ENCODE measurements around the gene DCAF6.

The DCAF6 gene

DNA sequence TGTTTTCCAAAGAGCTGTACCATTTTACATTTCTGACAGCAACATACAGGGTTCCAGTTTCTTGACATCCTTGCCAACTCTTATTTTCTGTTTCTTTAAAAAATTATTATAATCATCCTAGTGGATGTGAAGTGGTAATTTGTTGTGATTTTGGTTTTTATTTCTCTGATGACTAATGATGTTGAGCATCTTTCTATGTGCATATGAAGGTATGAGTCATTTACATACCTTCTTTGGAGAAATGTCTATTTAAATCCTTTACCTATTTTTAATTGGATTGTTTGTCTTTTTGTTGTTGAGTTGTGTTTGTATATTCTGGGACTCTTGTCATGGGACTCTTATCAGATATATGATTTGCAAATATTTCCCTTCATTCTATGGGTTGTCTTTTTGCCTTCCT lies 21.2 kb downstream of the DCAF6 start:
- DNase-seq (ENCODE audit: low read depth) = no peak

DNA sequence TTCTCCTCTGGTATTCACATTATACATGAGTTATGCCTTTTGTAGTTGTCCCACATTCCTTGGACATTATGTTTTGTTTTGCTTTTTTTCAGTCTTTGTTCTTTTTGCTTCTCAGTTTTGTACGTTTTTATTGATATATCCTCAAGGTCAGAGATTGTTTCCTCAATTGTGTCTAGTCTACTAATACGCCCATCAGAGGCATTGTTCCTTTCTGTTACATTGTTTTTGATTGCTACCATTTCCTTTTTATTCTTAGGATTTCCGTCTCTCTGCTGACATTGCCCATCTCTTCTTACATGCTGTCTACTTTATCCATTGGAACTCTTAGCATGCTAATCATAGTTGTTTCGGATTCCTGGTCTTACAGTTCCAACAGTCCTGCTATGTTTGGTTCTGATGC lies 28.2 kb downstream of the DCAF6 start:
- no peak for DNase-seq (ENCODE audit: low read depth)

DNA sequence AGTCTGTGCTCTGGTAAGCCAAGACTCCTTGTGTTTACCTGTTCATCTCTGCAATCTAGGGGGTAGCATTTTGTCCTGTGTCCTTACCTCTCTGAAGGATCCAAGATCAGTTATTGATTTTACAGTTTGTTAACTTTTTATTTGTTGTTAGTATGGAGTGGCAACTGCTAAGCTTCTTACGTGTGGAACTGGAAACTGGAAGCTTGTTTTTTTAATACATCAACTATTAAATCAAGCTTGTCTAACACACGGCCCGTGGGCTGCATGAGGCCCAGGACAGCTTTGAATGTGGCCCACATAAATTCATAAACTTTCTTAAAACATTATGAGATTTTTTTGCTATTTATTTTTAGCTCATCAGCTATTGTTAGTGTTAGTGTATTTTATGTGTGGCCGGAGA lies 29.6 kb downstream of the DCAF6 start:
- DNase-seq (ENCODE audit: low read depth) = no peak

- no peak for DNase-seq (ENCODE audit: low read depth)
Measured at GRCh38 chr1:167968569-167968968, 32.1 kb downstream of the DCAF6 start.

GRCh38 chr1:167973832-167974231 lies 37.3 kb downstream of the DCAF6 start:
- no peak for DNase-seq (ENCODE audit: low read depth)

GRCh38 chr1:167974698-167975097 lies 38.2 kb downstream of the DCAF6 start:
- DNase-seq (ENCODE audit: low read depth) = no peak

- no peak for DNase-seq (ENCODE audit: low read depth)
Measured at GRCh38 chr1:167977245-167977644, 40.8 kb downstream of the DCAF6 start.

DNA sequence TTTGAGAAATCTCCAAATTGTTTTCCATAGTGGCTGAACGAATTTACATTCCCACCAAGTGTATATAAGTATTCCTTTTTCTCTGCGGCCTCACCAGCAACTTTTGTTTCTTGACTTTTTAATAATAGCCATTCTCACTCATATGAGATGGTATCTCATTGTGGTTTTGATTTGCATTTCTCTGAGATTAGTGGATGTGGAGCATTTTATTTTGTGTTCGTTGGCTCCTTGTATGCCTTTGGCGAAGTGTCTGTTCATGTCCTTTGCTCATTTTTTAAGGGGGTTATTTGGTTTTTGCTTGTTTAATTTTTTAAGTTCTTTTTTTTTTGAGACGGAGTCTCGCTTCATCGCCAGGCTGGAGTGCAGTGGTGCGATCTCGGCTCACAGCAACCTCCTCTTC lies 45.5 kb downstream of the DCAF6 start:
- DNase-seq (ENCODE audit: low read depth) = no peak

DNA sequence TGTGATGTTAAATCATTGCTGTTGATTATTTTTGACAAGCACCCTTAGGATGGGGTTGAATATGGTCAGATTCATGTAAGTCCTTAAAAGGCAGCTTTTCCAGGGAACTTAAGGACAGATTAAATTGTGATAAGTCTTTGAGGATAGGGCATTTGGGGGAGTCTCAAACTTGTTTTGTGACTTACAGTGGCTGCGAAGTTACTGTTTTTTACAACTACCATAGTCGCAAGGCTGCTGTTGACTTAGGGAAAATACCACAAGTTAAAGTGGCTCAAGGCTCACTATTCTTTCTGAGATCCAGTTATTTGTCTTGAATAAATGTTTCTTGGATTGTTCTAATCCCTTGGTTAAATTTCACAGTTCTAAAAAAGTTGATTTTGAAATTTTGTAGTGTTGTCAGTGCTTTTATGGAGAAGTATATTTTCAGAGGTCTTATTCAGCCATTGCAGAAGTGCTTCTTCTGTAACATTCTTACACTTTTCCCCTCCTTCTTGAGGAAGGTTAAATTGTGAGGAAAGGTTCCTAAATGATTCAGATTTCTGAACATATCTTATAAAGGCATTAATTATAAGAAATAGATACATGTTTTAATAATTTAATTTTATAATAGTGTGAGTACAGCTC lies 47.4 kb downstream of the DCAF6 start:
- no peak for DNase-seq (ENCODE audit: low read depth)

DNA sequence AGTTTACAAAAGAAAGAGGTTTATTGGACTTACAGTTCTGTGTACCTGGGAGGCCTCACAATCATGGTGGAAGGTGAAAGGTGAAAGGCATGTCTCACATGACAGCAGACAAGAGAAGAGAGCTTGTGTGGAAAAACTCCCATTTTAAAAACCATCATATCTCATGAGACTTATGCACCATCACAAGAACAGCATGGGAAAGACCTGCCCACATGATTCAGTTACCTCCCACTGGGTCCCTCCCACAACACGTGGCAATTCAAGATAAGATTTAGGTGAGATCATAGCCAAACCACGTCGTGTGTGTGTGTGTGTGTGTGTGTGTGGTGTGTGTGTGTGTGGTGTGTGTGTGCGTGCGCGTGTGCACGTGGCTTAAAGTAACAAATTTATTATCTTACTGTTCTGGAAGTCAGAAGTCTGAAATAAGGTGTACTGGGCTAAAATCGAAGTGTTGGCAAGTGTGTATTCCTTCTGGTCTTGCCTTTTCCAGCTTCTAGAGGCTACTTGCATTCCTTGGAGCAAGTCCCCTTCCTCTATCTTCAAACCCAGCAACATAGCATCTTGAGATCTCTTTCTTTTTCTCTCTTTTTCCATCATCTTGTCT lies 48.5 kb downstream of the DCAF6 start:
- DNase-seq (ENCODE audit: low read depth) = no peak

DNA sequence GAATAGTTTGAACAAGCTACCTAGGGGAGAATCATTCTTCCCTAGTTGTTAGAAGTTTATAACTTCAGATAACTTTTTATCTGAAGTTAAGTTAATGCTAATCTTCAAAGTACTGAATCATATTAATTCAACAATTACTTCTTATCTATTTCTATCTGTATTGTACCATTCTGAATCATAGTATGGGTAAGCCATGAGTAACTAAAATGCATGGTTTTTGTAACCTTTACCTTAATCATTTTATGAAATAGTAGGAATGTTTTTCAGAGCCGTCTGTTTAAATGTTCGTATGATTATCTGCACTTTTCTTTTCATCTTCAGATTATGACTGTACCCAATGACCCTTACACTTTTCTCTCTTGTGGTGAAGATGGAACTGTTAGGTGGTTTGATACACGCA lies 50.7 kb downstream of the DCAF6 start:
- no peak for DNase-seq (ENCODE audit: low read depth)

GRCh38 chr1:167991546-167991945 lies 55.1 kb downstream of the DCAF6 start:
- DNase-seq (ENCODE audit: low read depth) = no peak

DNA sequence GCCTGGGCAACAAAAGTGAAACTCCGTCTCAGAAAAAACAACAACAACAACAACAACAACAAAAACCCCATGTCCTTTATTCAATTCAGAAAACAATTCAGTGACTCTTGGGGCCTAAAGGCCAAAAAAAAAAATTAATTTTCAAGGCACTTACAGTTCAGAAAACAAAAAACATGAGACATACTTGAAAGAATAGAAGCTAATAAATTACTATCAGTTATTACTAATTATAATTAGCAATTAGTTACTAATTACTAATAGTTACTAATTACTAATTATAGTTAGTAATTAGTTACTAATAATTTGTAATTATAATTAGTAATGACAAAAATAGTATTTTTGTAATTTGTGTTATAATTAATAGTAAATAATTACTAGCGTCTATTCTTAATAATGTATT lies 57.2 kb downstream of the DCAF6 start:
- DNase-seq (ENCODE audit: low read depth) = no peak

GRCh38 chr1:167994560-167994959 lies 58.1 kb downstream of the DCAF6 start:
- DNase-seq (ENCODE audit: low read depth) = no peak

DNA sequence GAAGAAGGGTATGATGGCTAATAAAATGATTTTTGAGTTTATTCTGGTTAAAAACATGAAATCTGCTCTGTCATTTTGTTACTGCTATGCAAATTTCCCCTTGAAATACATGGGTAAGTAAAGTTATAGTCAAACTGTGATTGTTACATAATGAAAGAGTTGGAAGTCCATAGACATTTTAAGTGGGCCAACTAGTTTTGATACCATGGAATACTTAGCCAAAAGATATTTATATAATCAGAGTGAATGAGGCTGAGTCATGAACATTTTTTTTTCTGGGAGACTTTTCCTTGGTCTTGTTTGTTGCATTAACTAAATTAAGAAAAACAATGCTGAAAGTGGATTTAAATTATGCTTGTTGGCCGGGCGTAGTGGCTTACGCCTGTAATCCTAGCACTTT lies 58.6 kb downstream of the DCAF6 start:
- no peak for DNase-seq (ENCODE audit: low read depth)

DNA sequence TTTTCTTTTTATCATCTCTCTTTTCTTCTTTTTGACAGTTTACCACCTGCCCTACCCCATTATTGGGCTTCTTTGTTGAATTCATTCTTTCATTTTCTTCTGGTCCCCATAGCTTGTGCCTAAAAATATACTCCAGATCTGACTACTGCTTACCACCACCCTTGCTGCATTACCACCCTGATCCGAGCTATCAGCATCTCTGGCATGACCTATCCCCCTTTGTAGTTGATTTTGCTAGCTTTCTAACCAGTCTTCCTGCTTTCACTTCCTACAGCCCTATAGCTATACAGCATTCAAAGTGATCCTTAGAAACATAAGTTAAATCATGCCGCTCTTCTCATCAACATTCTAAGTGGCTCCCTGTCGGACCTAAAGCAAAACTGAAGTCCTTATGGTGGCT lies 59.8 kb downstream of the DCAF6 start:
- no peak for DNase-seq (ENCODE audit: low read depth)

DNA sequence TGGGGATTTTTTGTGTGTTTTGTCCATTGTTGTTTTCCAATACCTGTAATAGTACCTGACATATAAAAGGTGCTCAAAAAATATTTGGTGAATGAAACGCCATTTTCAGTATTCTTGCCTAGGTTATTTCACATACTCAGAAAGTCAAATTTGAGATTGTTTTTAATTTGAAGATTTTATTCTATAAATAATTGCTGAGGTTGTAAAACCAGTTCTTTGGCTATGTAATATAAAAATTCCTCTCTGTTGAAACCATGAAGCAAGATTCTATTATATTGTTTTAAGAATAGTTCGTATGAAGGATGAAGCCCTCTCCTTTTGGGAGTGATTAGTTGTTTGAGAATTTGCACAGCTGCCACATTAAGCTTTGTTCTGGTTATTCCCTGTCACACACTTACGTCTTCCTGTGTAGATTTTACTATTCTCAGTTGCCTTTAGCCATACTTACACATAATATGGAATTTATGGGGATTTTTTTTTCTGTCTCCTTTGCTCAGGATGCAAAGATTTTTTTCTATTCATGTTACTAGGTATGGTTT lies 60.6 kb downstream of the DCAF6 start:
- no peak for DNase-seq (ENCODE audit: low read depth)

GRCh38 chr1:167999877-168000276 lies 63.4 kb downstream of the DCAF6 start:
- DNase-seq (ENCODE audit: low read depth) = no peak

- no peak for DNase-seq (ENCODE audit: low read depth)
Measured at GRCh38 chr1:168000656-168001055, 64.2 kb downstream of the DCAF6 start.

DNA sequence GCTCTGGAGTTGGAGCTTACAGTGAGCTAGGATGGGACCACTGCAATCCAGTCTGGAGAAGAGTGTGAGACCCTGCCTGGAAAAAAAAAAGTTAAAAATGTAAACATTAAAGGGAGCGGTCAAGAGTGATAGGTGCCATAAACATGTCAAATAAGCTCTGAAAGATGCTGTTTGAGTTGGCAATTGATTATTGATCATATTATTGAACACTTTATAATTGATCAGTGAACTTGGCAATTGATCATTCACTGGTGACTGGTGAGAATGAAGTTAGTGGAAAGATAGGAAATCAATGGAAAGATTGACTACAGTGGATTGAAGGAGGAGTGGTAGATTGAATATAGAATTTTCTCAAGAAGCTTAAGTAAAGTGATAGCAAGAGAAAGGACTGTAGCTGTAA lies 64.7 kb downstream of the DCAF6 start:
- no peak for DNase-seq (ENCODE audit: low read depth)

DNA sequence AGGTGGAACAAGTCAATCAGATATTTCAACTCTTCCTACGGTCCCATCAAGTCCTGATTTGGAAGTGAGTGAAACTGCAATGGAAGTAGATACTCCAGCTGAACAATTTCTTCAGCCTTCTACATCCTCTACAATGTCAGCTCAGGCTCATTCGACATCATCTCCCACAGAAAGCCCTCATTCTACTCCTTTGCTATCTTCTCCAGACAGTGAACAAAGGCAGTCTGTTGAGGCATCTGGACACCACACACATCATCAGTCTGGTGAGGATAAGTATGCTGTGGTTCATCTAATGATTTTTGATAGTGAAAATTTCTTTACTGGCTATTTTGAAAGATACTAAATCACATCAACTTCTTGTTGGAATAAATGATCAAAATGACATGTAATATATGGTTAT lies 68.0 kb downstream of the DCAF6 start:
- DNase-seq (ENCODE audit: low read depth) = no peak

GRCh38 chr1:168005529-168005928 lies 69.0 kb downstream of the DCAF6 start:
- no peak for DNase-seq (ENCODE audit: low read depth)

DNA sequence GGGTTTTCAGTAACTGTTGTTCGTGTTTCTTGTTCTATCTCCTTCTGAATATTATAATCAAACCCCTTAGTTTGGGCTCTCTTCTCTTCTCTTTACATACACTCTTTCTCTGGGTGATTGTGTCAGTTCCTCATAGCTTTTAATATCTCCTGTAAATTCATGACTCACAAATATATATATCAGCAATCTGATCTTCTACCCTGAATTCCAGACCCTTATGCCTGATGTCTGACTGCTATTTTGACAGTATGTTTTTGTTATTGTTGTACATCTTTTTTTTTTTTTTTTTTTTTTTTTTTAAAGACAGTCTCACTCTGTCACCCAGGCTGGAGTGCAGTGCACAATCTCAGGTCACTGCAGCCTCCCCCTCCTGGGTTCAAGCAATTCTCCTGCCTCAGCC lies 71.2 kb downstream of the DCAF6 start:
- no peak for DNase-seq (ENCODE audit: low read depth)

GRCh38 chr1:168008595-168008994 lies 72.1 kb downstream of the DCAF6 start:
- no peak for DNase-seq (ENCODE audit: low read depth)

Data from activated gamma-delta T cell treated with anti-CD3 and anti-CD28 coated beads, Interleukin-2, amount 50 U/mL, for 16 hours (primary cell).